ENCODE results near the gene LCAT. TPM values are rescaled to one million over a fixed set of nuclear protein-coding genes. Genes with fewer than 3 reads are reported as not detected.

LCAT gene
- polyA plus RNA-seq, 2 donors: 6.2 to 22.9 TPM

GRCh38 chr16:67950335-67950843, 6.5 kb upstream of the LCAT start:
- Histone ChIP-seq H3K4me1 (ENCODE audit: control insufficient read depth in 2 of 2, insufficient read depth in 2 of 2, low read length in 1 of 2) (peaks cover 0 to 10% of the 10 kb centered on the region in 2 donors), H3K27ac (ENCODE audit: low read depth in 2 of 2, low read length in 1 of 2) (no peak overlapping the region), H3K9me3 (ENCODE audit: control insufficient read depth in 2 of 2, insufficient read depth in 1 of 2, low read depth in 1 of 2, low read length in 1 of 2) (no peaks in the 10 kb centered on the region), H3K27me3 (ENCODE audit: control insufficient read depth in 1 of 2, insufficient read depth in 2 of 2, low read length in 2 of 2) (no peaks in the 10 kb centered on the region), H3K4me3 (ENCODE audit: low read depth in 1 of 2, low read length in 2 of 2) (no peak overlapping the region), H3K36me3 (ENCODE audit: control insufficient read depth in 2 of 2, insufficient read depth in 2 of 2, low read length in 1 of 2) (peaks cover 8 to 55% of the 10 kb centered on the region in 2 donors)
- 86 to 90% methylated on average over 16 of the region's 16 CpGs for WGBS, 2 donors

- Histone ChIP-seq H3K4me3 (ENCODE audit: low read depth in 1 of 2, low read length in 2 of 2) (no peak overlapping the region), H3K27ac (ENCODE audit: low read depth in 2 of 2, low read length in 1 of 2) (no peak overlapping the region), H3K9me3 (ENCODE audit: control insufficient read depth in 2 of 2, insufficient read depth in 1 of 2, low read depth in 1 of 2, low read length in 1 of 2) (no peaks in the 10 kb centered on the region), H3K4me1 (ENCODE audit: control insufficient read depth in 2 of 2, insufficient read depth in 2 of 2, low read length in 1 of 2) (peaks cover 0 to 12% of the 10 kb centered on the region in 2 donors), H3K36me3 (ENCODE audit: control insufficient read depth in 2 of 2, insufficient read depth in 2 of 2, low read length in 1 of 2) (peaks cover 8 to 55% of the 10 kb centered on the region in 2 donors), H3K27me3 (ENCODE audit: control insufficient read depth in 1 of 2, insufficient read depth in 2 of 2, low read length in 2 of 2) (no peaks in the 10 kb centered on the region)
- WGBS, 2 donors: 91% methylated on average over 11 of the region's 11 CpGs
These were observed 5.7 kb upstream of the LCAT start for GRCh38 chr16:67949645-67950044.

DNA sequence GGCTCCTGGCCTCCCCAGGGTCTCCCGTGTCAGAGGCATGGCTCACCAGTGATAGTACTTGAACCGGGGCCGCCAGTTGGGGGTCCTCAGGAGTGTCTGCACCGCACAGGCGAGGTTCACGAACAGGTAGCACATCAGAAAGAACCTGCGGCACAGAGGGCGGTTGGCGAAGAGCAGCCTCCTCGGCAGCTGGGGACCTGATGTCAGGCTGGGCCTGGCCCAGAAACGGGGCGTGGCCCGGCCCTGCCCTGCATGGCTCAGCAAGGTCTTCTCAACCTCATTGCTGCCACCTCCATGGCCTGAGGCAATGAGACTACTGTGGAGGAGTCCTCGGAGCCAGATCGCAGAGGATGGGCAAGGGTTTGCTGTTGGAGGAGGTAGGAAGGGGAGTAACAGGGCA, 4.1 kb upstream of the LCAT start:
- H3K36me3 ChIP-seq (ENCODE audit: control insufficient read depth in 2 of 2, insufficient read depth in 2 of 2, low read length in 1 of 2): peaks cover 8 to 54% of the 10 kb centered on the region in 2 donors
- H3K4me1 ChIP-seq (ENCODE audit: control insufficient read depth in 2 of 2, insufficient read depth in 2 of 2, low read length in 1 of 2): peaks cover 0 to 13% of the 10 kb centered on the region in 2 donors

DNA sequence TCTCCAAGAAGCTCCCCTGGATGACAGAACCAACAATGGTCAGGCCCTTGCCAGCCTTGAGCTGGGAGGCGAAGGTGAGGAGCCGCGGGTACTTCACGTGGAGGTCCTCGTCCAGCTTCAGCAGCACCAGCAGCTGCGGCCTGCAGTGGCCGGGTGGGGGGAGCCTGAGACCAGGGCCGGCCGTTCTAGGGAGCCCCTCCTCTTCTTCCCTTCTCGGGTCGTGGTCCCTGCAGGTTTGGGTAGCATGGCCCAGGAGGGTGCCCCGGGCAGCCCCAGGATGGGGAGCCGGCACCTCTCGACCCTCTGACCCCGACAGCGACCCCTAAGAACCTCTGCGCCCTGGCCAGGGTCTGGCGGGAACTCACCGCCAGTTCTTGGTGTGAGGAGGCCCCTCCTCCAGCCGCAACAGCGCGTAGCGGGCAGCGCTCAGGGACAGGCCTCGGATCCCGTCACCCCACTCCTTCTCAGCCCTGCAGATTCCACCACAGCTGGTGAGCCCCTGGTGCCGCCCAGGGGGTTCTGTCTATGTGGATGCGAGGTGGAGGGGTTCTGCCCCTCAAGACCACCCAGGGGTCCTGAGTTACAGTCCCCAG, 3.1 kb upstream of the LCAT start:
- Histone ChIP-seq H3K36me3 (ENCODE audit: control insufficient read depth in 2 of 2, insufficient read depth in 2 of 2, low read length in 1 of 2) (peaks cover 8 to 52% of the 10 kb centered on the region in 2 donors), H3K27ac (ENCODE audit: low read depth in 2 of 2, low read length in 1 of 2) (no peak overlapping the region), H3K27me3 (ENCODE audit: control insufficient read depth in 1 of 2, insufficient read depth in 2 of 2, low read length in 2 of 2) (no peaks in the 10 kb centered on the region), H3K9me3 (ENCODE audit: control insufficient read depth in 2 of 2, insufficient read depth in 1 of 2, low read depth in 1 of 2, low read length in 1 of 2) (no peaks in the 10 kb centered on the region), H3K4me3 (ENCODE audit: low read depth in 1 of 2, low read length in 2 of 2) (no peak overlapping the region), H3K4me1 (ENCODE audit: control insufficient read depth in 2 of 2, insufficient read depth in 2 of 2, low read length in 1 of 2) (peaks cover 0 to 13% of the 10 kb centered on the region in 2 donors)
- WGBS, 2 donors: 92 to 93% methylated on average over 22 to 28 of the region's 28 CpGs

More for the DNA sequence above, 4.1 kb upstream of the LCAT start:
- WGBS, 2 donors: 71 to 76% methylated on average over 15 of the region's 15 CpGs
- no peaks in the 10 kb centered on the region for H3K27me3 ChIP-seq (ENCODE audit: control insufficient read depth in 1 of 2, insufficient read depth in 2 of 2, low read length in 2 of 2)
- peak overlapping the region in 1 of 2 donors; percentile 10 for H3K27ac ChIP-seq (ENCODE audit: low read depth in 2 of 2, low read length in 1 of 2)
- H3K9me3 ChIP-seq (ENCODE audit: control insufficient read depth in 2 of 2, insufficient read depth in 1 of 2, low read depth in 1 of 2, low read length in 1 of 2): no peaks in the 10 kb centered on the region
- H3K4me3 ChIP-seq (ENCODE audit: low read depth in 1 of 2, low read length in 2 of 2): no peak overlapping the region

GRCh38 chr16:67946128-67946569, 2.2 kb upstream of the LCAT start:
- Histone ChIP-seq H3K36me3 (ENCODE audit: control insufficient read depth in 2 of 2, insufficient read depth in 2 of 2, low read length in 1 of 2) (peaks cover 8 to 46% of the 10 kb centered on the region in 2 donors), H3K4me3 (ENCODE audit: low read depth in 1 of 2, low read length in 2 of 2) (no peak overlapping the region), H3K4me1 (ENCODE audit: control insufficient read depth in 2 of 2, insufficient read depth in 2 of 2, low read length in 1 of 2) (peaks cover 0 to 10% of the 10 kb centered on the region in 2 donors), H3K27ac (ENCODE audit: low read depth in 2 of 2, low read length in 1 of 2) (no peak overlapping the region), H3K9me3 (ENCODE audit: control insufficient read depth in 2 of 2, insufficient read depth in 1 of 2, low read depth in 1 of 2, low read length in 1 of 2) (no peaks in the 10 kb centered on the region), H3K27me3 (ENCODE audit: control insufficient read depth in 1 of 2, insufficient read depth in 2 of 2, low read length in 2 of 2) (no peaks in the 10 kb centered on the region)
- 91% methylated on average over 19 to 20 of the region's 20 CpGs for WGBS, 2 donors

DNA sequence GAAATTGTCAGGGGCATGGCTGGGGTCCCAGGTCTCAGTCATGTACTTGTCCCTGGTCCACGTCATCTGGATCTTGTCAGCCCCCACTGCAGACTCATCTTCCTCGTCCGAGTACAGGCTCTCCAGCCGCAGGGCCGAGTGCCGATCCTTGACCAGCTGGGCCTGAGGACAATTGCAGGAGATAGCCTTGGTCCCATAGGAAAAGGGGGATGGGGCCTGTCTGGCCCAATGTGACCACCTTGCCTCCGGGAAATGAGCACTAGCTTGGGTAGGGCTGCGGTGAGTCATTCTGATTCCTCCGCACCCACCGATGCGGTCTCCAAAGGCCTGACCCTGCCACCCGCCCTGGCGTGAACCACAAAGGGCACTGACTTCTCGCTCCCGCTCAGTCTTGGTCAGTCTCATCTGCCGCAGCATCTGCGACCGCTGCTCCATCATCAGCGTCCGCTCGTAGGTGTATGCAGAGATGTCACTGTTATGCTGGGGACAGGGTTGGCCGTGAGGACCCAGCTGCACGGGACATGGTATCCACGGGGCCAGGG, 1.5 kb upstream of the LCAT start:
- Histone ChIP-seq H3K9me3 (ENCODE audit: control insufficient read depth in 2 of 2, insufficient read depth in 1 of 2, low read depth in 1 of 2, low read length in 1 of 2) (no peaks in the 10 kb centered on the region), H3K36me3 (ENCODE audit: control insufficient read depth in 2 of 2, insufficient read depth in 2 of 2, low read length in 1 of 2) (peaks cover 8 to 40% of the 10 kb centered on the region in 2 donors), H3K4me3 (ENCODE audit: low read depth in 1 of 2, low read length in 2 of 2) (no peak overlapping the region), H3K27me3 (ENCODE audit: control insufficient read depth in 1 of 2, insufficient read depth in 2 of 2, low read length in 2 of 2) (no peaks in the 10 kb centered on the region), H3K27ac (ENCODE audit: low read depth in 2 of 2, low read length in 1 of 2) (no peak overlapping the region), H3K4me1 (ENCODE audit: control insufficient read depth in 2 of 2, insufficient read depth in 2 of 2, low read length in 1 of 2) (peaks cover 0 to 10% of the 10 kb centered on the region in 2 donors)
- WGBS, 2 donors: 80 to 86% methylated on average over 24 of the region's 24 CpGs

DNA sequence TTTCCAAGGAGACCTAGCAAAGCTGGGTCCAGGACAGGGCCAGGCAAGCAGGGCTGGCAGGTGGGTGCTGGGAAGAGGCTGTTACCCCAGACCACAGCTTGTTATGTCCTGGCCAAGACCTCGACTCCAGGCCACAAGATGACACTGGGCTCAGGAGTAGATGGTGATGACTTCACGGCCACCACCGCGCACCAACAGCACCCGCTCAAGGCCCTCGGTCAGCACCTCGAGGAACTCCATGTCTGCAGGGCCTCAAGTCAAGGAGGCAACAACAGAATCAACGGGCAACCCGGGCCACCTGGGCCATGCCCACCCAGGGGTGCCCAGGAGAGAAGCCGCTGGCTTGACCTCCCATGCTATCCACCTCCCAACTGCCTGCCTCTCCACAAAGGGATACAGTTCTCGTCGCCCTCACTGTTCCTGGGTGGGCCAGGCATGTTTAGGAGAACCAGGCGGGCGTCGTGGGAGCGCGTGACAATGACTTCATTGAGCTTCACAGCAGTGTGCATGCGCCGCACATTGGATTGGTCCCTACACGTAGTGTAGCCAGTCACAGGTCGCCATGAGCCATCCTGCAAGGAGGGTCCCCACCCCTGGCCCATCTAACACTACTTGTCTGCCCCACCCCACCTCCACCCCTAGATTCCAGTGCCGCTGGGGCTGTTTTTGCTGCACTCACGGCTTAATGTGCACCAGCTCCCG, 921 bp upstream of the LCAT start:
- H3K4me1 ChIP-seq (ENCODE audit: control insufficient read depth in 2 of 2, insufficient read depth in 2 of 2, low read length in 1 of 2): peaks cover 0 to 10% of the 10 kb centered on the region in 2 donors

DNA sequence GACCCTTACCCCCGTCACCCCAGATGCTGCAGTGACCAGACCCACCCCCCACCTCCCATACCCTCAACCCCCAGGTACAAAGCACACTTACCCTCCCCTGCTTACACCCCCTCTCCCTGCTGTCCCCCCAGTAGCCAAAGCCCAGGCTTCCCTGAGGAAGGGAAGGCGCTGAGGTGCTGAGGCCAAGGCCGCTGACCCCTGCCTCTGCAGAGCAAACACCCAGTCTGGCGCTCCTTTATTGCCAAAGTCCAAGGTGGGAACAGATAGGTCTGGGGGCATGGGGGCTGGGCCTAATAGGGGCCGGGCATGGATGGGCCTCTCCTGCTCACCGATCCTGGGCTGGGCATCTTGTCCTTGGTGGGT, 683 bp downstream of the LCAT start:
- WGBS, 2 donors: 80 to 89% methylated on average over 6 of the region's 6 CpGs
- Histone ChIP-seq H3K36me3 (ENCODE audit: control insufficient read depth in 2 of 2, insufficient read depth in 2 of 2, low read length in 1 of 2) (peaks cover 5 to 39% of the 10 kb centered on the region in 2 donors), H3K27me3 (ENCODE audit: control insufficient read depth in 1 of 2, insufficient read depth in 2 of 2, low read length in 2 of 2) (no peaks in the 10 kb centered on the region), H3K4me1 (ENCODE audit: control insufficient read depth in 2 of 2, insufficient read depth in 2 of 2, low read length in 1 of 2) (peaks cover 0 to 7% of the 10 kb centered on the region in 2 donors), H3K27ac (ENCODE audit: low read depth in 2 of 2, low read length in 1 of 2) (peak overlapping the region; percentile 35 to 43), H3K9me3 (ENCODE audit: control insufficient read depth in 2 of 2, insufficient read depth in 1 of 2, low read depth in 1 of 2, low read length in 1 of 2) (no peaks in the 10 kb centered on the region), H3K4me3 (ENCODE audit: low read depth in 1 of 2, low read length in 2 of 2) (no peak overlapping the region)

More for the DNA sequence above, 921 bp upstream of the LCAT start:
- Histone ChIP-seq H3K4me3 (ENCODE audit: low read depth in 1 of 2, low read length in 2 of 2) (no peak overlapping the region), H3K27me3 (ENCODE audit: control insufficient read depth in 1 of 2, insufficient read depth in 2 of 2, low read length in 2 of 2) (no peaks in the 10 kb centered on the region), H3K36me3 (ENCODE audit: control insufficient read depth in 2 of 2, insufficient read depth in 2 of 2, low read length in 1 of 2) (peaks cover 8 to 36% of the 10 kb centered on the region in 2 donors), H3K9me3 (ENCODE audit: control insufficient read depth in 2 of 2, insufficient read depth in 1 of 2, low read depth in 1 of 2, low read length in 1 of 2) (no peaks in the 10 kb centered on the region), H3K27ac (ENCODE audit: low read depth in 2 of 2, low read length in 1 of 2) (peak overlapping the region; percentile 35 to 51)
- 91 to 92% methylated on average over 24 of the region's 24 CpGs for WGBS, 2 donors

DNA sequence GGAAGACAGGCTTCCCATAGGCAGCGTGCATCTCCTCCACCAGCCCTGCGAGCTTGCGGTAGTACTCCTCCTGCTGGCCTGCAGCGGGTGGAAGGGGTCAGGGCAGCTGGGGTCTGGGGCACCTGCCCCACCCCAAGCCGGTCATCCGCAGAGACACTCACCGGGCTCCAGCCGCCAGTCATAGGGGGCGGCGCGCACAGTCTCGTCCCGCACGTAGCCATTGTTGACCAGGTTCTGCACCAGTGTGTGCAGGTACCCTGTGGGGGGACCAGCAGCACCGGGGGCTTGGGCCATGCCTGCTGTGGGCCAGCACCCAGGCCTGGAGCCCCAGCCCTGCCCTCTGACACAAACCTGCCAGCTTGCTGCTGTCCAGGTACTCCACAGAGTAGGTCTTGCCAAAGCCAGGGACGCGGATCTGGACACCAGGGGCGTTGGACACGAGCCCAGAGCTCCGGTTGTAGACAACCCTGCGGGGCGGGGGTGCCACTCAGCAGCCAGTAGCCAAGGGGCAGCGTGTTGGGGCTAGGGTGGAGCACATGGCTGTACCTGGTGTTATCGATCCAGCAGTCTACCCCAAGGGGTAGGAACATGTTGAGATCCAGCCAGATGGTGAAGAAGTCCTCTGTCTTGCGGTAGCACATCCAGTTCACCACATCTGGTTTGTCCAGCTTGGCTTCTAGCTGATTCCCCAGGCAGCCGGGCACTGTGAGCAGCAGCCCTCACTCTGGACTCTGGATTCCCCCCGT, 1.2 kb downstream of the LCAT start:
- Histone ChIP-seq H3K27me3 (ENCODE audit: control insufficient read depth in 1 of 2, insufficient read depth in 2 of 2, low read length in 2 of 2) (no peaks in the 10 kb centered on the region), H3K36me3 (ENCODE audit: control insufficient read depth in 2 of 2, insufficient read depth in 2 of 2, low read length in 1 of 2) (peaks cover 5 to 37% of the 10 kb centered on the region in 2 donors), H3K4me1 (ENCODE audit: control insufficient read depth in 2 of 2, insufficient read depth in 2 of 2, low read length in 1 of 2) (peaks cover 0 to 3% of the 10 kb centered on the region in 2 donors), H3K27ac (ENCODE audit: low read depth in 2 of 2, low read length in 1 of 2) (no peak overlapping the region), H3K9me3 (ENCODE audit: control insufficient read depth in 2 of 2, insufficient read depth in 1 of 2, low read depth in 1 of 2, low read length in 1 of 2) (no peaks in the 10 kb centered on the region), H3K4me3 (ENCODE audit: low read depth in 1 of 2, low read length in 2 of 2) (no peak overlapping the region)
- 75 to 76% methylated on average over 27 of the region's 27 CpGs for WGBS, 2 donors
